ENCODE measurements around the gene KIF6.

KIF6 gene

DNA sequence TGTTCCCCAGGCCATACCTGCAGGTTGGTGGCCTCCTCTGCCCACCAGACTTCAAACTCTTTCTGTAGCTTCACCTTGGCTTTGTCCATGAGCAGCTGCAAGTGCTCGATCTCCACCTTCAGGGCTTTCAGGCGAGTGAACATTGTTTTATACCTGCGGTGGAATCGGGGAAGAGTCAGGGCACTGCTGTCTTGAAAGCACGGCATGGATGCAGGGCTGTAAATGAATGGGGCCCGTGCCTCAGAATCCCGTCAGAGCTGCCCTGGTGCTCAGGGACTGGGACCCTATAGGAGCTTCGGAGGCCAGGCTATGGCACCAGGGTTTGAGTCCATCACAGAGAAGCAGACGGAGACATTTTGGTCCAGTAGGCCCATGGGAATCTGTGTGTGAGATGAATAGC, 364.8 kb downstream of the KIF6 start:
- TF ChIP-seq, protein P1, sequence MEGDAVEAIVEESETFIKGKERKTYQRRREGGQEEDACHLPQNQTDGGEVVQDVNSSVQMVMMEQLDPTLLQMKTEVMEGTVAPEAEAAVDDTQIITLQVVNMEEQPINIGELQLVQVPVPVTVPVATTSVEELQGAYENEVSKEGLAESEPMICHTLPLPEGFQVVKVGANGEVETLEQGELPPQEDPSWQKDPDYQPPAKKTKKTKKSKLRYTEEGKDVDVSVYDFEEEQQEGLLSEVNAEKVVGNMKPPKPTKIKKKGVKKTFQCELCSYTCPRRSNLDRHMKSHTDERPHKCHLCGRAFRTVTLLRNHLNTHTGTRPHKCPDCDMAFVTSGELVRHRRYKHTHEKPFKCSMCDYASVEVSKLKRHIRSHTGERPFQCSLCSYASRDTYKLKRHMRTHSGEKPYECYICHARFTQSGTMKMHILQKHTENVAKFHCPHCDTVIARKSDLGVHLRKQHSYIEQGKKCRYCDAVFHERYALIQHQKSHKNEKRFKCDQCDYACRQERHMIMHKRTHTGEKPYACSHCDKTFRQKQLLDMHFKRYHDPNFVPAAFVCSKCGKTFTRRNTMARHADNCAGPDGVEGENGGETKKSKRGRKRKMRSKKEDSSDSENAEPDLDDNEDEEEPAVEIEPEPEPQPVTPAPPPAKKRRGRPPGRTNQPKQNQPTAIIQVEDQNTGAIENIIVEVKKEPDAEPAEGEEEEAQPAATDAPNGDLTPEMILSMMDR (IDR thresholded peaks at IDR 0.05; ENCODE audit: low read depth, low read length, missing control alignments): no peak
- no peak for DNase-seq (ENCODE audit: low read depth)
- no peak overlapping the region for H3K4me3 ChIP-seq (ENCODE audit: low read depth, low read length)
- in situ Hi-C loops (cut with HindIII; ENCODE audit: low sequenced_read_pairs): loop anchor here (25.0 kb wide), 1 partner anchor 1702 kb away; the partner anchor contains the start of genes APOBEC2, NFYA and OARD1

DNA sequence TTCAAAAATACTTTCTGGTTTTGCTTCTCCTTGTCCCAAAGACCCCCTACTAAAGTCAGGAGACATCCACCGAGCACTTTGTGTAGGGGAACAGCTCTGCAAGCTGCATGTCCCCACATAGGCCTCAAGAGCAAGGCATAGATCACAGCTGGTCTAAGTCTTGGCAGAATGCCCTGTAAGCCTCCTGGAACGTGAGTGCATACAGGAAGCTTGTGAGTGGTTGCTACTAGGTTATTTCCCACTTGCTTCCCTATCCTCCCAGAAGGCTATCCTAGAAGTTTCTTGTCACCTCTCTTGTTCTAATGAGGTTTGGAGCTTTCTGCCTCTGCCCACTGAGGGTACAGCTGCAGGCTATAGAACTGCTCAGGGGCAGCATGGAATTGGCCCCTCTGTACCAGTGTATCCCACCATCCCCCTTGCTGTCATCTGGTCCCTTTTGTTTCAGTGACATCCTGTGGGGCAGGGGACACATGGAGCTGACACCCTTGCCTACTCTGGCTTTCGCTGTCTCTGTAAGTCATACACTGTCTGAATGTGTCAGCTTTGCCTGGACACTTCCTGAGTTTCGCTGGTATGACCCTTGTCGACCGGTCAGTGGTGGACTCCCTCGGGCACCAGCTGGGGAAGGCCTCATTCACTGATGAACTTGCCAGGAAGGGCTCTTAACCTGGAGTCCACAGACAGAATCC, 367.1 kb downstream of the KIF6 start:
- TF ChIP-seq, protein P1 (IDR thresholded peaks at IDR 0.05; ENCODE audit: low read depth, low read length, missing control alignments): no peak
- in situ Hi-C loops (cut with HindIII; ENCODE audit: low sequenced_read_pairs): loop anchor here (25.0 kb wide), 1 partner anchor 1704 kb away; the partner anchor contains the start of genes APOBEC2, NFYA and OARD1
- H3K4me3 ChIP-seq (ENCODE audit: low read depth, low read length): no peak overlapping the region
- DNase-seq (ENCODE audit: low read depth): peak; percentile 38

DNA sequence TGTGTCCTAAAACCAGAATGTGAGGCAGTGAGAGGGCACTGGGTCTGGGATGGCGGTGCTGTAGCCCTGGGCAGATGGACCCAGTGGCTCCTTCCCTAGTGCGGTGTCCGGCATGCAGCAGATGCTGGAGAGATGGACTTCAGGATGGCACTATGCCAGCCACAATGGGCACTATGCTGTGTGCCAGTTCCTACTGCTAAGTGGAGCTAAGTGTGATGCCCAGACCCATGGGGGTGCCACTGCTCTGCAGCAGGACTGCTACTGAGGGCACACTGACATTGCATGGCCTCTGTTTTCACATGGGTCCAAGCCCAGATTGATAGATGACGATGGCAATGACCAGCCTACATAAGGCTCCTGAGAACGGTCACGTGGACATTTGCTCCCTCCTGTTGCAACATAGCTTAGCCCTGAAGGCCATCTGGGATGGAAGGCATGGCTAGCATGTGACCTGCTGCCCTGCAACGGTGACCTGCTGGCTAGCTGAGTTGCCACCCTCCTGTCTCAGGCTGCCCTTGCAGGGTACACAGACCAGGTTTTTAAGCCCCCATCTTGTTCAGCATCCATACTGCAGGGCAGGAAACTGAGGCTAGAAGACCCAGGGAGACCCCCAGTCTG, 371.4 kb downstream of the KIF6 start:
- TF ChIP-seq, protein P1 (IDR thresholded peaks at IDR 0.05; ENCODE audit: low read depth, low read length, missing control alignments): no peak
- in situ Hi-C loops (cut with HindIII; ENCODE audit: low sequenced_read_pairs): loop anchor here (25.0 kb wide), 1 partner anchor 1708 kb away; the partner anchor contains the start of genes APOBEC2, NFYA and OARD1
- H3K4me3 ChIP-seq (ENCODE audit: low read depth, low read length): no peak overlapping the region
- DNase-seq (ENCODE audit: low read depth): no peak

DNA sequence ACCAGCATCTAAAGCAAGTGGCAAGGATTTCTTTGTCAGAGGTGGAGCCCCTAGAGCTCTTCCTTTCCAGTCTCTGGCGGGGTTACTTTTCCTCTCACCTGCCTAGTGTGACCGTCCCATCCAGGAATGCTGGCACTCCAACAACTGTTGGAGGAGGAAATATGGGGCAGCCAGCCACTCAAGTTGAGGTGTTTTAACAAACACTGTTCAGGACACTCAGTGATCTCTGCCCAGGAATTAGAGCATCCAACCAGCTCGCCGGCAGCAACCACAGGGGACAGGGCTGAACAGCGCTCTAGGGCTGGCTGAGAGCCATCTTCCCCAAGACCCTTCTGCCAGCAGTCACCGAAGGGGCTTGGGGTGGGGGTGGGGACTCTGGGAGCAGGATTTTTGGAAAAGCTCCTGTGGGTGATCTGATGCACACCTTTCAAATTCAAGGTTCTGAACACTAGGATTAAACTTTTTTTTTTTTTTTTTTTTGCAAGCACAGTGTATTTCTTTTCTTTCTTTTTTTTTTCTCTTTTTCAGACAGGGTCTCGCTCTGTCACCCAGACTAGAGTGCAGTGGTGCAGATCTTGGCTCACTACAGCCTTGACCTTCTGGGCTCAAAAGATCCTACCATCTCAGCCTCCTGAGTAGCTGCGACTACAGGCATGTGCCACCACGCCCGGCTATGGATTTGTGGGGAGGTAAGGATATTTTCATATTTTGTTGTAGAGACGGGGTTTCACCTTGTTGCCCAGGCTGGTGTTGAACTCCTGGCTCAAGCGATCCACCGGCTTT, 374.3 kb downstream of the KIF6 start:
- TF ChIP-seq, protein P1 (IDR thresholded peaks at IDR 0.05; ENCODE audit: low read depth, low read length, missing control alignments): no peak
- in situ Hi-C loops (cut with HindIII; ENCODE audit: low sequenced_read_pairs): loop anchor here (25.0 kb wide), 1 partner anchor 1711 kb away; the partner anchor contains the start of genes APOBEC2, NFYA and OARD1

DNA sequence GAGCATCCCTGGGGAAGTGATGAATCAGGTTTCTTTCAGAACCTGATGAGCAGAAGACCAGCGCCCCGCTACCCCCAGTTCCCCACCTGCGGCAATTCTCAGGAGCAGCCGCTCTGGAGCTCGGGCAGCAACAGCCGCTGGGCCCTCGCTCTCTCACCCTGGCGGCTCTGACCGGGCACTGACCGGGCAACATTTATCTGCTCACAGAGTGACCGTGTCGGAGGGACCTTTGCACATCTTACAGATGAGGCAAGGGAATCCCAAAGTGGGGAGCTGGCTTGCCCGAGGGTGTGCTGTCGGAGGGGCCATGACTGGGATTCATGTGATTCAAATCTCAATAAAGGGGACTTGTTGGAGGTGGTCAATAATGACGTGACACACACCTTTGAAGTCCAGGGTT, 376.5 kb downstream of the KIF6 start:
- TF ChIP-seq, protein P1 (IDR thresholded peaks at IDR 0.05; ENCODE audit: low read depth, low read length, missing control alignments): no peak
- DNase-seq (ENCODE audit: low read depth): no peak
- H3K4me3 ChIP-seq (ENCODE audit: low read depth, low read length): no peak overlapping the region
- in situ Hi-C loops (cut with HindIII; ENCODE audit: low sequenced_read_pairs): no loop called here

More for the DNA sequence above, 374.3 kb downstream of the KIF6 start:
- DNase-seq (ENCODE audit: low read depth): no peak
- H3K4me3 ChIP-seq (ENCODE audit: low read depth, low read length): no peak overlapping the region

DNA sequence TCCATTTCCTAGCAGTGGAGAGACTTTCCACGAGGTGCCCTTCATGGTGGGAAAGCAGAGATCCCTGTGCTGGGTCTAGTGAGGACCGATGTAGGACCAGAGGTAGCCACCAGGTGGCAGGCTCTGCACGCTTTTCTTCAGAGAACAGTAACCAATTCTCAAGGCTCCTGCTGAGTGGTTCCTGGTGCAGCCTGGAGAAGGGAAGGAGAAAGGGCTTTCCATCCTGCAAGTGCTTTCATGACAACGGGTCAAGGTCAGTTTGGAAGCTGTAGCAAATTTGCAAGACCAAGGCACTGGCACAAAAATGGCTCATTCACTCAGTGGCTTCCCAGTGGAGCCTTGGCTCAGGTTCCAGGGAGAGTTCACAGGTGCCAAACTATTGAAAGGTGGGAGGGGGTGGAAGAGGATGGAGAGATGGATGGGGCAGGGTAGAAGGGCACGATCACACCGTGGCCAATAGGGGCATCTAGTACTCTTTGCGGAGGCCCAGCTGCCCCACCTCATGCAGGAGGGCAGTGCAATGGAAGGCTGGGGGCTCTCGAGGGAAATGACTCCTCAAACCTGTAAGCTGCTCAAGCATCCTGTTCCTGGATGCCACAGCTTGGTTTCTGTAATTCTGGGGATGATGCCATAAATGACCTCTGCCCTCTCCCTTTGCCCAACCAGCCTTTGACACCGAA, 377.2 kb downstream of the KIF6 start:
- in situ Hi-C loops (cut with HindIII; ENCODE audit: low sequenced_read_pairs): no loop called here
- TF ChIP-seq, protein P1 (IDR thresholded peaks at IDR 0.05; ENCODE audit: low read depth, low read length, missing control alignments): peak; percentile 95

More for the DNA sequence above, 377.2 kb downstream of the KIF6 start:
- DNase-seq (ENCODE audit: low read depth): peak; percentile 52
- H3K4me3 ChIP-seq (ENCODE audit: low read depth, low read length): no peak overlapping the region
